Skin of body (tissue), 2 donors: ENCODE results near the gene PPP1R14B. TPM values are rescaled to one million over a fixed set of nuclear protein-coding genes. Genes with fewer than 3 reads are reported as not detected.

Experiments used
- DNase-seq: peaks from one replicate; lab custom pipeline; 2025; lab: John Stamatoyannopoulos, UW
- total RNA-seq: library from RNA; depleted of rRNA; stranded (reverse); fragments of >200 nt; gene quantifications from one replicate; pipeline ENCODE4 v1.2.3, GENCODE V29; 2014

Gene PPP1R14B
- total RNA-seq, 1 donor from 2014 or later, result 43.1 TPM

- no peak for DNase-seq
Observed at GRCh38 chr11:64245797-64246620, 734 bp downstream of the PPP1R14B start.

DNA sequence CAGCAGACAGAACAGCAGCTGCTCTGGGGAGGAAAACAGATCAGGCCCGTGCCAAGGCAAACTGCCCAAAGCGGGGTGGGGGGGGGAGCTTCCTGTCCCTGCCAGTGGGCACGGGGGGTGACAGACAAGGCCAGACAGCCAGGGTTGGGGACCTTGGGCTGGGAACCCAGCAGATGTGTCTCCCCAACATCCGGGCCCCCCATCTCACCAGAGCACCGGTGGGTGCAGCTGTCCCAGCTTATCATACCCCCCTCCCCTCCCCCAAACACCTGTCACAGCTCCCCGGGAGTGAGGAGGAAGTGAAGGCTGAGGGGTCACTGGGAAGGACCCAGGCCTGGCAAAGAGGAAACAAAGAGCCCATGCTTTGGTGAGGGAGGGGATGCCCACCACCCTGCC is 1.3 kb downstream of the PPP1R14B start:
- peak; percentile 36 for DNase-seq

DNA sequence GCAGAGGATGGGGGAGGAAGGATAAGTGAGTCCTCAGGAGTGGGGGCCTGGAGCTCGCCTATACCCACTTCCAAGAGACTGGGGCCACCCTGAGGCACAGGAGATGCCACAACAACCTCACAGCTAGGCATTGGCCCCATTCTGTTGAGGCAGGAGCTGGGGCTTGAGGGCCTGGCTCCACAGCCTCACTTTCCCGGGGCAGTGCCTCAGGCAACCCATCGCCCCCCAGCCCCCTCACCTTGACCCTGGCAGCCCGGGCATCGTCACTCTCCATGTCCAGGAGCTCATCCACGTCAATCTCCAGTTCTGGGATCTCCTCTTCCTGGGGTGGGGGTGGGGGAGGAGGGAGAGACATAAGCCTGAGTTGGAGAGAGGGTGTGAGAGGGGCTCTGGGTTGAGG is 1.8 kb downstream of the PPP1R14B start:
- DNase-seq, result no peak

DNA sequence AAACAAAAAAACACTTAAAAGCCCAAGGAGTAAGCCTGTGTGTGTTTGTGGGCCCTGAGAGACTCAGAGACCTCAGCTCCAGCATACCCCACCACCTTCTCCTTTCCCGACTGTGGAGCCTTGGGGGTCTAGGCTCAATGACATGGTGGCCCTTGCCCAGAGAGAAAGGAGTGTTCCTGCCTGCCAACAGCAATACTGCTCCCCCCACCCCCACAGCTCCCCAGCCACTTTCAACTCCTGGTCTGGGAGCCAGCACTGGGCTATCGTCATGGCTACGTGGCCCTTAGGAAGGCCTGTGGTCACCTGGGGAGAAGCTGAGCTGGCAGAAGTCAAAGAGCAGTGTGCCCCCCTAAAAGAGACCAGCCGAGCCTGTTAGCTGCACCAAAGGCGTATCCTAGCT is 2.6 kb downstream of the PPP1R14B start:
- DNase-seq, result no peak

GRCh38 chr11:64243236-64243854 is 3.4 kb downstream of the PPP1R14B start:
- no peak for DNase-seq

DNA sequence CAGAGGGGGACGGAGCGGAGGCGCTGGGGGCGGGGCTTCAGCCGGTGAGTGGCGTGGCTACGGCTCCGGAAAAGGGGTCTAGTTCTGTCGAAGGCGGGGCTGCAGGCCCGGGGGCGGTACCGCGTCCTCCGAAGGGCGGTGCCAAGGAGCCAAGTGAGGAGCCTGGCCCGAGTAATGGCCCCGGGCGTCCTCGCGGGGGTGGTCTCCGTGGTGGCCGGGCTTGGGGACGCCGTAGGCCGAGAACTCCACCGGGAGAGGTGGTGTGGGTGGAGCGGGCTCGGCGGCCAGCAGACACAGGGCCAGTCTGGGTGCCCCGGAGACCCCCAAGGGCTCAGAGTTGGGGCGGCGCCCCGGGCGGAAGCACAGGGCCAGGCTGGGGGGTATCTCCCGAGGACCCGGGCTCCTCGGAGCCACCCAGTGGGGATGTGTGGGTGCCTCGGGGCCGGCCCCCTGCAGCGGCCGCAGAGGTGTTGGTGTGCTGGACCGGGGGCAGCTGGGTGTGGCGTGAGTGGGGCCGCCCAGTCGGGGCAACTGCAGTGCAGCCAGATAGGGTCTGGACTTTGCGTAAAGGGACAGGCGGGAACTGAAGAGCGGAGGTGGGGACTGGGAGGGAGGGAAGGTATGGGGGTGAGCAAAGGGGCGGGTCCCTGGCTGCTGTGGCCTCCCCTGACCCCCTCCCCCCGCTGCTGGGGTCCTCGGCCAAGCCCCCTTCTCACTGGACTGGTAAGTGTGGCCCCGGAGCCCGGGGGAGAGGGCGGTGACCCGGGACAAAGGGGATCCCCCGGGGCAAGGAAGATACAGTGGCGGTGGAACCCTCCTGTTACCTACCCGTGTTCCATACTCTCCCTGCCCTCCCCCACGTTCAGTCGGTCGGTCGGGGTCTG is 5.0 kb downstream of the PPP1R14B start:
- no peak for DNase-seq

GRCh38 chr11:64241241-64241490 is 5.6 kb downstream of the PPP1R14B start:
- DNase-seq, result peak; percentile 99

DNA sequence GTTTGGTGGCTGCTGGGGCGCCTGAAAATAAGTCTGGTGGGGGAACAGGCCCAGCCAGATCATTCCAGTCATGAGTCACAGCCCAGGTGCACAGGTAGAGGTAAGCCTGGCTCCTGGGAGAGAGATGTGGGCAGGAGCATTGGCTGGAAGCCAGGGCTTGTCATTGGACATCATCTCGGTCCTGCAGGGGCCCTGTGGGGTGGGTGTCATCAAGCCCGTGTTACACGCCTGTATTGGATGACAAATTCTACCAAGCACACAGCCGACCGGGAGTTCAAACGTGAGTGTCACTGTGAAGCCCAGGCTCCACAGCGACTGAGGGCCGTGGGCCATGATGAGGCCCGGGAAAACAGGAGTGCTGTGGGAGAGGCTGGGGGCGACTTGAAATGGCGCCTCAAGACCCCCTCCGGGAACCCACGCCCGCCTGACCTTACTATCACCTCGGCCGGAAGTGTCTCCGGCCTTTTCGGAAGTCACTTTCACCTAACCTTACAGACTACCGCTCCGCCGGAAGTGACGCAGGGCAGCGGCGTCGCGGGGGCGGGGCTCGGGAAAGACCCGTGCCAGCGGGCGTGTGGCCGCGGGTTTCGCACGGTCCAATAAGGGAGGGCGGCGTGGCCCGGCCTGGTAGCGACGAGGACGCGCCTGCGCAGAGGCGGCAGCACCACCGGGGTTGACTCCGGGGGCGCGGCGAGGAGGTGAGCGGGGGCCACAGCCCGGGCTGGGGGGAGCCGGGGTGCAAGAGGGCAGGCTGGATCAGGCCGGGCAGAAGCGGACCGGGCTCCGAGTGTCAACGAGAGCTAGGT is 6.1 kb downstream of the PPP1R14B start, which contains the start of gene FKBP2:
Gene FKBP2 (plus strand): TSS at position 661 of the 806 bp plus-strand sequence. CDS start 1,293 bp downstream, outside the sequence.
- peak; percentile 97 for DNase-seq

DNA sequence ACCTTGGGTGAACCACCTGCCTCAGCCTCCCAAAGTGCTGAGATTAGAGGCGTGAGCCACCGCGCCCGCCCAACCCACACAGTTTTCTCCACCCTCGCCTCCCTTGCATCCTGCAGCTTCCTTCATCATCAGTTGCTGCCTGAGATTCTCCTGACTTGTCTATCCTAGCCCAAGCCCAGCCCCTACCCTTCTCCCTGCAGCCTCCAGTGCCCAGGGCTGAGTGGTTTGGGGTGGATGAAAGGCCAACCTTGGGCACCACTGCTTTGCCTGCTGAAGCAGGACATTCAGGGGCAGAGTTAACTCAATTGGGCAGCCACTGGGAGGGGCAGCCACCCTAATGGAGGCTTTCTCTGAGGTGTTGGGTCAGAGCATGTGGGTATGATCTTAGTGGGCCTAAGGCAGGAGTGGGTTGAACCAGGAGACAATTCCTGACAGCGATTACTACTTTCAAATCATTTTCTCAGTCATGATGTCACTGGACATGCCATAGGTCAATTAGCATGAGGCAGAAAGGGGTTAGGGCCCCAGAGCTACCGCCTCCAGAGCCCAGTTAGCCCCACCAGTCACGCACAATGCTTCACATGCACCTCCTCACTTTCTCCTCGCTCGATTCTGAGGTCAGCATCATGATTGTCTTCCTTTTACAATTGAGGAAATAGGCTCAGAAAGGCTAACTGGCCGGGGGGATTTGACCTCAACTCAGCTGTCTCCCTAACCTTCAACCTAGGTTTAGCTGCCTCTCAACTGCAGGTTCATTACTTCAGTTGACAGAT is 6.9 kb downstream of the PPP1R14B start:
- no peak for DNase-seq

GRCh38 chr11:64238999-64239398 is 7.7 kb downstream of the PPP1R14B start:
- no peak for DNase-seq

DNA sequence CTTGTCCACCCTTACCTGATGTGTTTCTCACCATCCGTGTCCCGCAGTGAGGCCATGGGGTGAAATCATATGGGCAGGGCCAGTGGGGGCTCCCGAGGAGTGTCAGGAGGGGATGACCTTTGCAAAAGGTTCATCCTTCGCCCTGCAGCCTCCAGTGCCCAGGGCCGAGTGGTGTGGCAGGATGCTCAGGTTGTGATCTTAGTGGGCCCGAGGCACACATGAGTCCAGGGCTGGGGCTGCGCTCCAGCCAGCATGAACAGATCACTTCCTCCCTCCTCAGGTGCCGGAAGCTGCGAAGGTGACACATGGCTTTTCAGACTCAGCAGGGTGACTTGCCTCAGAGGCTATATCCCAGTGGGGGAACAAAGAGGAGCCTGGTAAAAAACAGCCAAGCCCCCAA is 8.7 kb downstream of the PPP1R14B start:
- DNase-seq, result no peak

DNA sequence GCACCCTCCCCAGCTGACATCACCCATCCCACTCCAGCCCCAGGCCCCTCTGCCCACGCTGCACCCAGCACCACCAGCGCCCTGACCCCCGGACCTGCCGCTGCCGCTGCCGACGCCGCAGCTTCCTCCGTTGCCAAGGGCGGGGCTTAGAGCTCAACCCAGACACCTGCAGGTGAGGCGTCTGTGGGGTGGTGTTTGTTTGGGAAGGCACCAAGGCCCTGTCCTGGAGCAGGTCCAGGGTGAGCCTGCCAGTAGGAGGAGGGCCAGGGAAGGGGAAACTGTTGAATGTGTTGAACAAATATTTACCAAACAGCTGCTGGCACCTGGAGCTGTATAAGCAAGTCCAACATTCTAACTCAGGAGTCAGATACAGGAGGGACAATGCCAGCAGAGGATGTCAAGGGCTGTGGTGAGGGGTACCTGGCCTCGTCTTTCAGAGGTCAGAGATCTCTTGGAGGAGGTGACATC is 9.2 kb downstream of the PPP1R14B start:
- no peak for DNase-seq

GRCh38 chr11:64235437-64236161 is 11.1 kb downstream of the PPP1R14B start:
- no peak for DNase-seq

DNA sequence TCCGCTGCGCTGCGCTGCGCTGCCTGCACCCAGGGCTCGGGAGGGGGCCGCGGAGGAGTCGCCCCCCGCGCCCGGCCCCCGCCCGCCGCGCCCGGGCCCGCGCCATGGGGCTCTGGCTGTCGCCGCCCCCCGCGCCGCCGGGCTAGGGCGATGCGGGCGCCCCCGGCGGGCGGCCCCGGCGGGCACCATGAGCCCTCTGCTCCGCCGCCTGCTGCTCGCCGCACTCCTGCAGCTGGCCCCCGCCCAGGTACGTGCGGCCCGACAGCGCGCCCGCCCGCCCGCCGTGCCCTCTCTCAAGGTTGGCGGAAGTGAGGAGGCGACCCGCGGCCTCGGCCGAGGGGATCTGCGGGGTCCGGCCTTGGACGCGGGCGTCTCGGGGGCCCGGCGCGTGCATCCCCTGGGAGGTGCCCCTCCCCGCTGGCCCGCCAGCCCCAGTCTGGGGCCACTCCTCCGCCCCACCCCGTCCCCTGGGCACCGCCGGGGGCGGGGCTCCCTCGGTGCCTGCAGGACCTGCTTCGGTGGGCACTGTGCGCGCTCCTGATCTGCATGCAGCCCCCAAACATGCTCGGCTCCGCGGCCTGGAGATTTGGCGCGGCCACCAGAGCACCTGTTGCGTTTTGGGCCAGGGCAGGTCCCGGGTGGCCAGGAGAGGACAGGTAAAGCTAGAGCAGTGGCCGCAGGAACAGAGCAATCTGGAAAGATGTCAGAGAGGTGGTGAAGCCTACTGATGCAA is 11.9 kb downstream of the PPP1R14B start:
- no peak for DNase-seq

DNA sequence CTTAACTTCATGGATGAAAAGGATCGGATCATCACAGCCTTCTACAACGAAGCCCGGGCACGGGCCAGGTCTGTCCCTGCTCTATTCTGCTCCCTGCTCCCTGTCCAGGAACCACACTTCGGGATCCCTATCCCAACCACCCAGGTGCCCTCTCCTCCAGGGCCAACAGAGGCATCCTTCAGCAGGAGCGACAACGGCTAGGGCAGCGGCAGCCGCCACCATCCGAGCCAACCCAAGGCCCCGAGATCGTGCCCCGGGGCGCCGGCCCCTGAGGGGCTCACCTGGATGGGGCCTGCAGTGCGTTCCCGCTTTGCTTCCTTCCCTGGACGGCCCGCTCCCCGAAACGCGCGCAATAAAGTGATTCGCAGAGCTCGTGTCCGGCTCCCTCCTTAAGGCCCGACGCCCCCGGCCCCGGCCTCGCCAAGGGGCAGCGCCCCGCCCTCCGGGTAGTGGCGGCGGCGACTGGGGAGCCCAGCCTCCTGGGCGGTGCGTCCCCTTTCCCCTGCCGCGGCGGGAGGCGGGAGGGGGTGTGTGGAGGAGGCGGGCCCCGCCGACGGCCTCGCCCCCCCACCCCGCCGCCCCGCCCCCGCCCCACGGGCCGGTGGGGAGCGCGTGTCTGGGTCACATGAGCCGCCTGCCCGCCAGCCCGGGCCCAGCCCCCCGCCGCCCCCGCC is 12.7 kb downstream of the PPP1R14B start, which contains the start of gene VEGFB:
Gene VEGFB (plus strand): TSS at position 672 of the 674 bp plus-strand sequence. CDS start 250 bp downstream, outside the sequence.
- no peak for DNase-seq

DNA sequence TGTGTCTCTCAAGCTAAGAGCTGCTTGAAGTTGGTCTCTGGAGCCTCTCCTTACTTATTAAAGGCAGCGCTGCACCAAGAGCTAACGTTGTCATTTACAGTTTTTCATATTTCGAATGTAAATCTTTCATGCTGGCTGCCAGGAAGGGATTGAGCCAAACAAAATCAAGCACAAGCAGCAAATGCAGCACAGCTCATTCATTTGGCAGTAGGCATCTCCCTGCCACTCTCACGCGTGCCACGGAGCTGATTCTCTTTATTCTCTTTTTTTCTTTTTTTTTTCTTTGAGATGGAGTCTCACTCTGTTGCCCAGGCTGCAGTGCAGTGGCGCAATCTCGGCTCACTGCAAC is 13.8 kb downstream of the PPP1R14B start:
- DNase-seq, result no peak

- DNase-seq, result no peak
Observed at GRCh38 chr11:64232182-64232966, 14.4 kb downstream of the PPP1R14B start.

DNA sequence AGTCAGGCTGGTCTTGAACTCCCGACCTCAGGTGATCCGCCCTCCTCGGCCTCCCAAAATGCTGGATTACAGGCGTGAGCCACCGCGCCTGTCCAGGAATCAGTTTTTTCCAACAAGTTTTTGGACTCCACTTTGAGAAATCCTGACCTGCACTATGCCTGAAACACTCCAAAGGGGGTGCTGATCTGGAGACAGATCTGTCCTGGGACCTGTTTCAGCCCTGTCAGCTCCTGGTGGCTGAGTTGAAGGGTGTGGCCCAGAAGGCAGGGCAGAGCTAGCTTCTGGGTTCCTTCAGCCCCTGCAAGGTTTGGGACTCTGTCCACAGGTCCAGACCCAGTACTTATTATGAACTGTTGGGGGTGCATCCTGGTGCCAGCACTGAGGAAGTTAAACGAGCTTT is 15.2 kb downstream of the PPP1R14B start:
- DNase-seq, result no peak
